GM12892 (cell line): Measurements from ENCODE around the gene SYNJ1. TPM values are rescaled to one million over a fixed set of nuclear protein-coding genes. Genes with fewer than 3 reads are reported as not detected.
A peak's percentile ranks its signal among the peaks of the same experiment; 100 is the strongest.
"Not testable (repeated sequence)": the region's sequence is repeated elsewhere in the genome, so short reads cannot be mapped to it uniquely, and the experiment has no call there.

Experiments used
- DNase-seq: peaks from one replicate; pipeline ENCODE4 v3.0.0; 2011; ENCODE audit not compliant: insufficient read length
- FAIRE-seq: peaks from 2 replicates; lab custom pipeline; 2011; peaks lifted over from hg19 to GRCh38; lab: Jason Lieb, UNC
- POLR2A ChIP-seq: IDR thresholded peaks from 2 replicates; pipeline ENCODE4 v1.6.1; 2011; ENCODE audit warnings: low read depth, low read length, control low read depth
- POLR2AphosphoS5 ChIP-seq: IDR thresholded peaks from 2 replicates; pipeline ENCODE4 v1.6.1; 2011; ENCODE audit warnings: low read depth, low read length, control low read depth
- TAF1 ChIP-seq: IDR thresholded peaks from 2 replicates; pipeline ENCODE4 v1.6.1; 2011; ENCODE audit warnings: low read depth, mild to moderate bottlenecking, control low read depth, low read length, borderline replicate concordance
- polyA plus RNA-seq: library from polyadenylated mRNA; unstranded; fragments of >200 nt; gene quantifications from one replicate; pipeline ENCODE4 v1.2.1, GENCODE V29; 2012; ENCODE audit warnings: missing spikeins, inconsistent platforms; ENCODE audit not compliant: missing spikeins

SYNJ1 gene, protein sequence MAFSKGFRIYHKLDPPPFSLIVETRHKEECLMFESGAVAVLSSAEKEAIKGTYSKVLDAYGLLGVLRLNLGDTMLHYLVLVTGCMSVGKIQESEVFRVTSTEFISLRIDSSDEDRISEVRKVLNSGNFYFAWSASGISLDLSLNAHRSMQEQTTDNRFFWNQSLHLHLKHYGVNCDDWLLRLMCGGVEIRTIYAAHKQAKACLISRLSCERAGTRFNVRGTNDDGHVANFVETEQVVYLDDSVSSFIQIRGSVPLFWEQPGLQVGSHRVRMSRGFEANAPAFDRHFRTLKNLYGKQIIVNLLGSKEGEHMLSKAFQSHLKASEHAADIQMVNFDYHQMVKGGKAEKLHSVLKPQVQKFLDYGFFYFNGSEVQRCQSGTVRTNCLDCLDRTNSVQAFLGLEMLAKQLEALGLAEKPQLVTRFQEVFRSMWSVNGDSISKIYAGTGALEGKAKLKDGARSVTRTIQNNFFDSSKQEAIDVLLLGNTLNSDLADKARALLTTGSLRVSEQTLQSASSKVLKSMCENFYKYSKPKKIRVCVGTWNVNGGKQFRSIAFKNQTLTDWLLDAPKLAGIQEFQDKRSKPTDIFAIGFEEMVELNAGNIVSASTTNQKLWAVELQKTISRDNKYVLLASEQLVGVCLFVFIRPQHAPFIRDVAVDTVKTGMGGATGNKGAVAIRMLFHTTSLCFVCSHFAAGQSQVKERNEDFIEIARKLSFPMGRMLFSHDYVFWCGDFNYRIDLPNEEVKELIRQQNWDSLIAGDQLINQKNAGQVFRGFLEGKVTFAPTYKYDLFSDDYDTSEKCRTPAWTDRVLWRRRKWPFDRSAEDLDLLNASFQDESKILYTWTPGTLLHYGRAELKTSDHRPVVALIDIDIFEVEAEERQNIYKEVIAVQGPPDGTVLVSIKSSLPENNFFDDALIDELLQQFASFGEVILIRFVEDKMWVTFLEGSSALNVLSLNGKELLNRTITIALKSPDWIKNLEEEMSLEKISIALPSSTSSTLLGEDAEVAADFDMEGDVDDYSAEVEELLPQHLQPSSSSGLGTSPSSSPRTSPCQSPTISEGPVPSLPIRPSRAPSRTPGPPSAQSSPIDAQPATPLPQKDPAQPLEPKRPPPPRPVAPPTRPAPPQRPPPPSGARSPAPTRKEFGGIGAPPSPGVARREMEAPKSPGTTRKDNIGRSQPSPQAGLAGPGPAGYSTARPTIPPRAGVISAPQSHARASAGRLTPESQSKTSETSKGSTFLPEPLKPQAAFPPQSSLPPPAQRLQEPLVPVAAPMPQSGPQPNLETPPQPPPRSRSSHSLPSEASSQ (N-terminal part only)
- polyA plus RNA-seq = 4.3 TPM

DNA sequence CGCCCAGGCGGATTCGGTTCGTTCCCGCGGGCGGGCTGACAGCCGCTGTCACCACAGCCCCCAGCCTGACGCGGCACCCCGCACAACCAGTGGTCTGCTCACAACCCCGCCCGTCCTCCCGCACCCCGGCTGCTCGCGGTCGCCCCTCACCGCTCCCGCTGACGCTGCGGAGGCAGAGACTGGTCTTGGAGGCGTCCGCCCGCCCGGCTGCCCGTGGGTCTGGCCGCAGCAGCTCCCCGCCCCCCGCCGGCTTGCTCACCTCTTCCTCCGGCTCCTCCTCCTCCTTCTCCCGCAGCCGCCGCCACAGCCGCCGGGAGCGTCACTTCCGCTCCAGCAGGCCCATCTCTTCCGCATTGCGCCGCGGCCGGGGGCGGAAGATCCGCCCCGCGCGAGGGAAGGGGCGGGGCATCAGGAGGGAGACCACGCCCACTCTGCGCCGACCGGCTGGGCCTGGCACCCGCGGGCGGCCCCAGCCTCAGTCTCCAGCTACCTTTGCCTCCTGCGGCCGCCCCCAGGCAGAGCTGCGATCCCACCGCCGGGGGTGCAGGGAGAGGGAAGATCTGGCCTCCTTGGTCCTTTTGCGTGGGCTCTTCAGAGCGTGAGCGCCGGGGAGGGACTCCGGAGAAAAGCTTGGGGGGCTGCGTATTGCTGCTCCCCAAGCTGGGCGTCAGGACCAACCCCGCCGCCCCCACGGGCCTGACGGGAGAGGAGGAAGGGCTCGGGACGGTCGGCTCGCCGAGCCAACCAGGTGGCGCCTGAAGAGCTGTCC is at the start of gene SYNJ1:
Gene SYNJ1, minus strand, starts transcription at position 327 of the 769 bp plus-strand sequence. CDS start 1,118 bp downstream, outside the sequence.
- peak; percentile 90 for DNase-seq
- FAIRE-seq = peak; percentile 98
- TF ChIP-seq POLR2A (peak; percentile 68; the same call in 1 of the 2 replicates), TAF1 (peak; percentile 42; the same call in 1 of the 2 replicates), POLR2AphosphoS5 (peak; percentile 43; the same call in 1 of the 2 replicates)

GRCh38 chr21:32777269-32777668 is 49.5 kb upstream of the SYNJ1 start:
- TF ChIP-seq TAF1 (no peak), POLR2AphosphoS5 (no peak), POLR2A (no peak)
- no peak for DNase-seq
- FAIRE-seq = no peak

- DNase-seq (no peak), FAIRE-seq (no peak)
- TF ChIP-seq POLR2AphosphoS5 (no peak), TAF1 (no peak), POLR2A (no peak)
Measured at GRCh38 chr21:32776743-32777142, 48.9 kb upstream of the SYNJ1 start.

GRCh38 chr21:32773048-32773344 is 45.2 kb upstream of the SYNJ1 start:
- FAIRE-seq, DNase-seq: not testable (repeated sequence)

- FAIRE-seq (peak; percentile 78), DNase-seq (peak; percentile 32)
- TF ChIP-seq POLR2AphosphoS5 (no peak; the same call in 1 of the 2 replicates), TAF1 (no peak), POLR2A (no peak)
Measured at GRCh38 chr21:32772281-32773047, 44.7 kb upstream of the SYNJ1 start.

DNA sequence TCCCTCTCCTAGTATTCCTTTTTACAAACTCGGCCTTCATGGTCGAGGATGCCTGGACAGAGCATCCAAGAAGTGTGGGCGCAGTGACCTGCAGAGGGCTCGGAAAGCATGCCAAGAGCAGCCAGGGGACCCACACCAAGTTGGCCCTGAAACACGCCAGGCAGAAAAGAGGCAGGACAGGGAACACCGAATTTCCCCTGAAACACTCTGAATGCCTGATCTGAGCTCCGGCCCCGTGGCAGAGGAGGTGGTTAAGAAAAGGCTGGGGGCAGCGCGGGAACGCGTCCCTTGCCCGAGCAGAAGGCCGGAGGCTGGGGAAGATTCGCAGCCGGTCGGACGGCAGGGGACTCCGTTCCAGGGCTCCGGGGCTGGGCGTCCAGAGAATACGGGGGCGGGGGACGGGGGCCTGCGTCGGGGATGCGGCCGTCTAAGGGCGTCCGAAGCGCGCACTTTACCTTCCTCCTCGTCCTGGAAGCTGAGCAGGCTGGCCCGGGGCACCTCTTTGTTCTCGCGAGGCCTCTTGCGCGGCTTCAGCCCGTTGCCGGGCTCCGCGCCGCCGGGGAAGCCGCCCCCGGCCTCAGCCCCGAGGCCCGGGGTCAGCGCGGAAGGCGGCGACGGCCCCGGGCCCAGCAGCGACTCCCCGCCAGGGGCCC is 43.2 kb upstream of the SYNJ1 start:
- TF ChIP-seq POLR2AphosphoS5 (no peak; the same call in 1 of the 2 replicates), TAF1 (no peak), POLR2A (no peak)
- FAIRE-seq = no peak
- DNase-seq = peak; percentile 46

DNA sequence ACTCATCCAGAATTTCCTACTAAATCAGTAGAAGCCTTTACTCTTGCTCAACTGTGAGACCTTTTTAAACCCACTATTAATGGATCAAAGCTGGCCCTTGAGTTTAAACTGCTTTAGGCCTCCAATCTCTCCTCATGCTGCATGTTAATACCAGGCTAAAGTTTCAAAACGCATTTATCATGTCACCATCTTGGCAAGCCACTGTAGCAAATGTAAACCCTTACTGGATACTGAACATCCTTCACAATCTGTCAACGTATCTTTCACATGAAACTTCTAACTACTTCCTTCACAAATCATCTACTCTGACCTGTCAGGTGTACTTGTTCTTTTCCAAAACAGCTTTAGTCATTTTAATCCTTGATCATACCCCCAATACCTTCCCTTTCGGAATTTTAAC is 40.7 kb upstream of the SYNJ1 start:
- FAIRE-seq = no peak
- no peak for TF ChIP-seq TAF1
- TF ChIP-seq POLR2A = no peak
- TF ChIP-seq POLR2AphosphoS5 = no peak
- DNase-seq = no peak

GRCh38 chr21:32765058-32765457 is 37.2 kb upstream of the SYNJ1 start:
- DNase-seq (no peak), FAIRE-seq (peak; percentile 67)
- TF ChIP-seq POLR2AphosphoS5 (no peak), POLR2A (no peak)

DNA sequence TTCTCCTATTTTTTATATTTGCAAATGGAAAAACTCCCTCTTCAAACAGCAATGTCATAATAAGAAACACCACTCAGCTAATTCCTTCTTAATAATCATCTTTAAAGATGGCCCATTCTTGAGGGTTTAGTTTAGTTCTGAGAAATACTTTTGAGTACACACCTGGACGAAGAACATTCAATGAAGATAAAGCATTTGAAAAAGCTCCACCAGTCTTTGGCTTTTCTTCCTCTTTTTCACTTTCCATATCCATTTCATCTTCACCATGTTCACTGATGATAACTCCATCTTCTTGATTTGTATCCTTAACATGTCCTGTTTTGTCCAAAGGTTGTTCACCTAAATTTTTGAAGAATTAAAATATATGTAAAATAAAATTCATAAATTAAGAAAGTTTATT is 36.4 kb upstream of the SYNJ1 start:
- no peak for TF ChIP-seq POLR2AphosphoS5
- no peak for TF ChIP-seq POLR2A
- TF ChIP-seq TAF1 = no peak
- DNase-seq (no peak), FAIRE-seq (no peak)
